ENCODE measurements around the gene IFNW1.
"Not testable (repeated sequence)": the region's sequence is repeated elsewhere in the genome, so short reads cannot be mapped to it uniquely, and the experiment has no call there.

- TF ChIP-seq, protein P1, sequence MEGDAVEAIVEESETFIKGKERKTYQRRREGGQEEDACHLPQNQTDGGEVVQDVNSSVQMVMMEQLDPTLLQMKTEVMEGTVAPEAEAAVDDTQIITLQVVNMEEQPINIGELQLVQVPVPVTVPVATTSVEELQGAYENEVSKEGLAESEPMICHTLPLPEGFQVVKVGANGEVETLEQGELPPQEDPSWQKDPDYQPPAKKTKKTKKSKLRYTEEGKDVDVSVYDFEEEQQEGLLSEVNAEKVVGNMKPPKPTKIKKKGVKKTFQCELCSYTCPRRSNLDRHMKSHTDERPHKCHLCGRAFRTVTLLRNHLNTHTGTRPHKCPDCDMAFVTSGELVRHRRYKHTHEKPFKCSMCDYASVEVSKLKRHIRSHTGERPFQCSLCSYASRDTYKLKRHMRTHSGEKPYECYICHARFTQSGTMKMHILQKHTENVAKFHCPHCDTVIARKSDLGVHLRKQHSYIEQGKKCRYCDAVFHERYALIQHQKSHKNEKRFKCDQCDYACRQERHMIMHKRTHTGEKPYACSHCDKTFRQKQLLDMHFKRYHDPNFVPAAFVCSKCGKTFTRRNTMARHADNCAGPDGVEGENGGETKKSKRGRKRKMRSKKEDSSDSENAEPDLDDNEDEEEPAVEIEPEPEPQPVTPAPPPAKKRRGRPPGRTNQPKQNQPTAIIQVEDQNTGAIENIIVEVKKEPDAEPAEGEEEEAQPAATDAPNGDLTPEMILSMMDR (IDR thresholded peaks at IDR 0.05), result not testable (repeated sequence)
- not testable (repeated sequence) for TF ChIP-seq POLR2A (IDR thresholded peaks at IDR 0.05)
These were observed 24.9 kb upstream of the IFNW1 start, which contains the start of gene IFNA21 for GRCh38 chr9:21166560-21166959.
